GM12874 (cell line): Measurements from ENCODE around the gene LSP1.

Experiments
- TF ChIP-seq, protein P1 (sequence below): IDR thresholded peaks from 2 replicates; pipeline ENCODE4 v1.5.1; 2011; ENCODE audit warnings: low read depth, mild to moderate bottlenecking, control low read depth, low read length, moderate library complexity; ENCODE audit not compliant: insufficient read depth

The LSP1 gene

DNA sequence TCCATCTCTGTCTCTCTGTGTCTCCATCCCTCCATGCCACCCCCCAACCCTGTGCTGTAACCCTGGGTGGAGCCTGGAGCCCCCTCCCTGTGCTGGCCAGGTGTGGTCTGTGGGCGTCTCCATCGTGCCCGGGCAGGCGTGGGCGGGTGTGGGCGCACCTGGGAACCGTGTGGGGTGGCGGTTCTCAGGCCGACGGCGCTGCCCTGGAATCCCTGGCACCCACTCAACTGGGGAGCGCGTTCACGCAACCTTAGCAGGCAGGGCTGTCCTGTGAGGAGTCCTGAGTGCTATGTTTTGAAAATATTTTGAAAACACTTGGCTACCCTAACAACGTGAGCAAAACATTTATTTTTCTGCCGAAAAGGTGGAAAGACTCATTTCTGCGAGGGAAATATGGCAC, 71.3 kb downstream of the LSP1 start:
- TF ChIP-seq, protein P1, sequence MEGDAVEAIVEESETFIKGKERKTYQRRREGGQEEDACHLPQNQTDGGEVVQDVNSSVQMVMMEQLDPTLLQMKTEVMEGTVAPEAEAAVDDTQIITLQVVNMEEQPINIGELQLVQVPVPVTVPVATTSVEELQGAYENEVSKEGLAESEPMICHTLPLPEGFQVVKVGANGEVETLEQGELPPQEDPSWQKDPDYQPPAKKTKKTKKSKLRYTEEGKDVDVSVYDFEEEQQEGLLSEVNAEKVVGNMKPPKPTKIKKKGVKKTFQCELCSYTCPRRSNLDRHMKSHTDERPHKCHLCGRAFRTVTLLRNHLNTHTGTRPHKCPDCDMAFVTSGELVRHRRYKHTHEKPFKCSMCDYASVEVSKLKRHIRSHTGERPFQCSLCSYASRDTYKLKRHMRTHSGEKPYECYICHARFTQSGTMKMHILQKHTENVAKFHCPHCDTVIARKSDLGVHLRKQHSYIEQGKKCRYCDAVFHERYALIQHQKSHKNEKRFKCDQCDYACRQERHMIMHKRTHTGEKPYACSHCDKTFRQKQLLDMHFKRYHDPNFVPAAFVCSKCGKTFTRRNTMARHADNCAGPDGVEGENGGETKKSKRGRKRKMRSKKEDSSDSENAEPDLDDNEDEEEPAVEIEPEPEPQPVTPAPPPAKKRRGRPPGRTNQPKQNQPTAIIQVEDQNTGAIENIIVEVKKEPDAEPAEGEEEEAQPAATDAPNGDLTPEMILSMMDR: no peak

- TF ChIP-seq, protein P1: no peak
Measured at GRCh38 chr11:1924646-1925372, 71.9 kb downstream of the LSP1 start.

- TF ChIP-seq, protein P1: no peak
Measured at GRCh38 chr11:1925373-1926155, 72.7 kb downstream of the LSP1 start.

GRCh38 chr11:1926156-1927025, 73.5 kb downstream of the LSP1 start:
- TF ChIP-seq, protein P1: no peak

- TF ChIP-seq, protein P1: no peak
Measured at GRCh38 chr11:1927026-1927847, 74.4 kb downstream of the LSP1 start.

DNA sequence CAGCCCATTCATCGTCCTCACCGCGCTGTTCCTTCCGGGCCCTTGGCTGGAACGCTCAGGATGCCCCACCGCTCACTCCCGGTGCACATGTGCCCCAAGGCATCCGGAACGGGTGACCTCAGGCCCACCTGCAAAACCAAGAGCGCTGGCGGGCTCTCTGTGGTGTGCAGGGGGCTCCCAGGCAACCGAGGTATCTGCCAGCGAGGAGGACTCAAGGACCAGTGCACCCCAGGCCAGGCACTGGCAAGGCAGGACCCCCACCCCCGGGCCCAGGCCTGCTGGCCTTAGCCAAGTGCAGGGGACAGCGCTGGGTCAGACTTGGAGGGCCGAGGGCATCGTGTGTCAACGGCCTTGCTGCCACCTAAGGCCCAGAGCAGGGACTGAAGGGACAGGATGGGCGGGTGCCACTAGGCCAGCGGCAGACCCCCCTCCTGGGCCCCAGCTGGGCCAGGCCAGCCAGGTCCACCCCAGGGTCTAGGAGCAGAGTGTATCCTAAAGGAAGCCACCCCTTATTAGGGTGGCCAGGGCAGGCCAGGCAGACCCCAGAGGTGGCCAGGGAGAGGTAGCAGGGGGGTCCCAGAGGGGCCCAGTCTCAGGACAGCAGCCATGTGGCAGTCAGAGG, 75.1 kb downstream of the LSP1 start:
- TF ChIP-seq, protein P1: no peak
